ENCODE measurements around the gene CISD3.
A peak's percentile ranks its signal among the peaks of the same experiment; 100 is the strongest.

Gene CISD3

DNA sequence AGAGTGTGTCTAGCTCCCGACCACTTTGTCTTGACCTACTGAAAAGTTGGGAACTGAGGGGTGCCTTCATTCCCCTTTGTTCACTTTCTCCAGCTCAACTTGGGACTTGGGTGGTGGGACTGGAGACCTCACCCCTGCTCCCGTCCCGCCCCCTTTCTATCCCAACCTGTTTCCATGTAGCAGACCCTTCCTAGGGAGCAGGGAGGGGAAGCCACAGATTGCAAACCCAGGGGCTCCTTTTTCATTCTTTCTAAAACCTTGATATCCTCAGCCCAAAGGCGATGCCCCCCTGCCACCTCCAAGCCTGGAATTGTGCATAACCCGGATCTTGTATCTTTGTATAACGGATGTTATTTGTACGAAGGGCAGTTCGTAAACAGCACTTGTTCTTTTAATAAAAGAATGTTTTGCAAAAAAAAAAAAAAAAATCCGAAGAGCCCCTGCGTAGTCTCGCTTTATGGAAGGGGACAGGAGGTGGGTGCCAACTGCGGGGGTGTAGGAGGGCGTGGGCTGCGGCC is 714 bp upstream of the CISD3 start:
- Histone ChIP-seq H3K4me1 (ENCODE audit: control insufficient read depth, insufficient read depth, low read length, poor library complexity, severe bottlenecking) (peaks cover 16% of the 10 kb centered on the region), H3K36me3 (ENCODE audit: control insufficient read depth, insufficient read depth, low read length) (peaks cover 26% of the 10 kb centered on the region), H3K4me3 (ENCODE audit: extremely low read depth, insufficient read depth, low read length, poor library complexity, severe bottlenecking) (peak overlapping the region; percentile 54), H3K27ac (ENCODE audit: low read depth, low read length, severe bottlenecking) (peak overlapping the region; percentile 49), H3K9me3 (ENCODE audit: control insufficient read depth, low read length) (no peaks in the 10 kb centered on the region)
- WGBS, 2 experiments (ENCODE audit: insufficient coverage in 2 of 2), result 39 to 61% methylated on average over 8 to 9 of the region's 14 CpGs

DNA sequence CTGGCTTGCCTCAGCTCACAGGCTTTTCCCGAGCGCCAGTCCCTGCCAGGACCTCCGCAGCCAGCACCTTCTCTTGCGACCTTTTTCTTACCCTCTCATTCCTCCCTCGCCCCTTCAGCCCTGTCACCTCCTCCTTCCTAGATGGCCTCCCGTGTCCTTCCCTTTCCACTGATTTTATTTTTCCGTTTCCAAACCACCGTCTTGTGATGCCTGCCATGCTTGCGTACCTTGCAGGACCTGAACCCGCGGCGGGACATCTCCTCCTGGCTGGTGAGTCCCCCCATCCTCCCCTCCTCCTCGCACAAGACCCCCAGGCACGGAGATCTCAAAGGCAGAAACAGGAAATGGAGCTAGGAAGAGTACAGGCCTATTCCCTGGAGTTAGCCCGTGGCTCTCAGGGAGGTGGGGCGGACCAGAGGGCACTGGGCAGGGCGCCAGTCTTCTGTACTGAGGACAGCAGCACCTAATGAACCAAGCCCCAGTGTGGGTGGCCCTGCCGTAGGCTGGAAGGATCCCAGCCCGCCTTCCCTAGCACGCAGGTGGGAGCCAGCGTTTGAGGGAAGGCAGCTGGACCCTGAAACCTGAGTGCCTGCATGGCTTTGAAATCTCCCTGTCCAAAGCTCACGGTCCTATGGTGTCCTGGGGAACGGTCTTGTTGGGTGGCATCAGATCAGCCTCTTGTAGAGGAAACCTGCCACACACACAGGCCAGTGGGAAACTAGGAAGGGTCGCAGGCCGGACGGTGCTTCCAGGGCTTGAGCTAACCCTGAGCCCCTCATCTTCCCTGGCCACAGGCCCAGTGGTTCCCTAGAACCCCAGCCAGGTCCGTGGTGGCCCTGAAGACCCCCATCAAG is 612 bp downstream of the CISD3 start:
- H3K27ac ChIP-seq (ENCODE audit: low read depth, low read length, severe bottlenecking), result peak overlapping the region; percentile 86
- H3K36me3 ChIP-seq (ENCODE audit: control insufficient read depth, insufficient read depth, low read length), result peaks cover 39% of the 10 kb centered on the region
- WGBS, 2 experiments (ENCODE audit: insufficient coverage in 2 of 2), result 29 to 31% methylated on average over 24 to 25 of the region's 27 CpGs

DNA sequence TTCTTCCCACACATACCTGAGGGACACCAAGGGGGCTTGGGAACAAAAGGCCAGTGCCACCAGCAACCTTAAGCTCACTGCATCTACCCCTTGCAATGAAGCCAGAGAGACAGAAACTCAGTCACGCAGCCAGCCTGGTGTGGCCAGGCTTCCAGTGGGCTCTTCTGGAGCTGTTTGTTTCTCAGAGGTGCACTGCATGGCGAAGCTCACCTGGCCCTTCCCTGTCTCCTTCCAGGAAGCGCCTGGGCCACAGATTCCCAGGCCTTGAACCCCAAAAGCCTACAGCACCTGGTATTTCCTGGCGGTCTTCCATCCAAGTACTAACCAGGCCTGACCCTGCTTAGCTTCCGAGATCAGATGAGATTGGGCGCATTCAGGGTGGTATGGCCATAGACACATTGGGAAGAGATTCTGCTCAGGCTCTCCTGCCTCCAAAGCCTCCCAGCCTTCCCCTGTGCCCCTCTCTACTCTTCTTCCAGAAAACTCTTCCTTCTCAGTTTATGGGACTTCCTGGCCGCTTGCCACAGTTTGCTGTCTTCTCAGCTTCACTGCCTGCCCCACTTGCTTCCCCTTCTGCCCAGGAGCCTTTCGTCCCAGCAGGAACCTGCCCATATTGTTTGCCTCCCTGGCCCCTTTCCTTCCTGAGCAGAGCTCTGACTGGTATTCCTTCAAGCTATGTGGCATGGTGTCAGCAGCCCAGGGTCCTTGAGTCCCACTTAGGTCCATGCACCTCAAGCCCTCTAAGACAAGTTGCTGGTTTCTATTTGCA is 1.6 kb downstream of the CISD3 start:
- Histone ChIP-seq H3K36me3 (ENCODE audit: control insufficient read depth, insufficient read depth, low read length) (peaks cover 48% of the 10 kb centered on the region), H3K27ac (ENCODE audit: low read depth, low read length, severe bottlenecking) (peak overlapping the region; percentile 16), H3K9me3 (ENCODE audit: control insufficient read depth, low read length) (no peaks in the 10 kb centered on the region), H3K4me3 (ENCODE audit: extremely low read depth, insufficient read depth, low read length, poor library complexity, severe bottlenecking) (no peak overlapping the region), H3K4me1 (ENCODE audit: control insufficient read depth, insufficient read depth, low read length, poor library complexity, severe bottlenecking) (peaks cover 16% of the 10 kb centered on the region)
- WGBS, 2 experiments (ENCODE audit: insufficient coverage in 2 of 2), result 90 to 92% methylated on average over 8 of the region's 8 CpGs

More for the DNA sequence above, 612 bp downstream of the CISD3 start:
- H3K4me3 ChIP-seq (ENCODE audit: extremely low read depth, insufficient read depth, low read length, poor library complexity, severe bottlenecking), result peak overlapping the region; percentile 54
- H3K4me1 ChIP-seq (ENCODE audit: control insufficient read depth, insufficient read depth, low read length, poor library complexity, severe bottlenecking), result peaks cover 16% of the 10 kb centered on the region
- no peaks in the 10 kb centered on the region for H3K9me3 ChIP-seq (ENCODE audit: control insufficient read depth, low read length)

DNA sequence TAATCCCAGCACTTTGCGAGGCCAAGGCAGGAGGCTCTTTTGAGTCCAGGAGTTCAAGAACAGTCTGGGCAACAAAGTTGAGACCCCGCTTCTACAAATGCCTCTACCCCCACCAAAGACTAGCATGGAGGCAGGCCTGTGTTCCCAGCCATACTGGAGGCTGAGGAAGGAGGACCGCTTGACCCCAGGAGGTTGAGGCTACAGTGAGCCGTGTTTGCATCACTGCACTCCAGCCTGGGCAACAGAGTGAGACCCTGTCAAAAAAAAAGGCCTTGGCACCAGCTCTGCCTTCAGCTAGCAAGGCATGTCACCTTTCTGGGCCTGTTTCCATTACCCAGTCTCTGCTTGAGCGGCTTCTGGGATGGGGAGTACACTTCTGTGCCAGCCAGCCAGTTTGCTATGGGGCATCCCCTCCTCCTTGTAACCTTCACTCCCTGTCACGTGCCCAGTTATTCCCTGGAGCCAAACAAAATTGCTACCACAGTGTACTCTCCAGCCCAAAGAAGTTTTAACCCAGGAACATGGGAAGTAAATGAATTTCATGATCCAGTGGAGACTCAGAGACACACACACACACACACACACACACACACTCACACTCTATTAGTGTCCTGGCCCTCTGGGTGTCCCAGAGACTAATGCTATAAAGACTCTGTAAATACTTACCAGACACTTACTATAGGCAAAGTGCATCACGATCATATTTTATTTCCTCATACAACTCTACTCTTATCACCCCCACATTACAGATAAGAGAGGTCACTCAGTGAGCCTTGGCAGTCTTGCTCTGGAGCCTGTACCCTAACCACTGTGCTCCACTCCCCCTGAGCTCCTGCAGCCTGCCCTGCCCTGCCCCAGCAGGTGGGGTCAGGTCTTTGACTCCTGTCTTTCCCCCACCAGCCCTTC is 2.5 kb downstream of the CISD3 start:
- Histone ChIP-seq H3K27ac (ENCODE audit: low read depth, low read length, severe bottlenecking) (no peak overlapping the region), H3K9me3 (ENCODE audit: control insufficient read depth, low read length) (no peaks in the 10 kb centered on the region), H3K4me1 (ENCODE audit: control insufficient read depth, insufficient read depth, low read length, poor library complexity, severe bottlenecking) (peaks cover 16% of the 10 kb centered on the region), H3K36me3 (ENCODE audit: control insufficient read depth, insufficient read depth, low read length) (peaks cover 57% of the 10 kb centered on the region), H3K4me3 (ENCODE audit: extremely low read depth, insufficient read depth, low read length, poor library complexity, severe bottlenecking) (no peak overlapping the region)
- 96 to 97% methylated on average over 4 to 5 of the region's 7 CpGs for WGBS, 2 experiments (ENCODE audit: insufficient coverage in 2 of 2)

DNA sequence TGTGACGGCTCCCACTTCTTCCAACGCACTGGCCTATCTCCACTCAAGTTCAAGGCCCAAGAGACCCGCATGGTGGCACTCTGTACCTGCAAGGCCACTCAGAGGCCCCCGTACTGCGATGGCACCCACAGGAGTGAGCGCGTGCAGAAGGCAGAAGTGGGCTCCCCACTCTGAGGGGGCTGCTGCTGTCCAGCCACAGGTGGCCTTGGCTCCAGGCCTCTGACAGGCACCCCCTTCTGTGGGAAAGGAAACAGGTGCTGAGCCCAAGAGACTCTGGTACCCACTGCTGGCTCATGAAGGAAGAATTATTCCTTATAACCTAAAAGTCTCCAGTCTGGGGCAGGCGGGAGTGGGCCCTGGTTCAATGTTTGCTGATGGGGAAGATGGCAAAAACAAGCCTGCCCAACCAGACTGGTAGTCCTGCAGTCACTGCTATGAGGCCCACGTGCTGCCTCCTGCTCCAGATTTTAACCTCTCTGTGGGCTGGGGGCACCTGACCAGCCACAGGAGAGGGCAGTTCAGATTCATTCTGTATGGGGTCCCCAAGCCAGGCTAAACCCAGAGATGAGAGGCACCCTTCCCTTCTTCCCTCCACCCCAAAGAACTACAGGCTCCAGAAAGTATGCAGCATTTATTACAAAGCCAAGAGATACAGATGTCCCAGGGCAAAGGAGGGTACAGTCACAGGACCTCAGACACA is 3.3 kb downstream of the CISD3 start:
- Histone ChIP-seq H3K27ac (ENCODE audit: low read depth, low read length, severe bottlenecking) (no peak overlapping the region), H3K4me3 (ENCODE audit: extremely low read depth, insufficient read depth, low read length, poor library complexity, severe bottlenecking) (no peak overlapping the region), H3K36me3 (ENCODE audit: control insufficient read depth, insufficient read depth, low read length) (peaks cover 63% of the 10 kb centered on the region), H3K9me3 (ENCODE audit: control insufficient read depth, low read length) (no peaks in the 10 kb centered on the region), H3K4me1 (ENCODE audit: control insufficient read depth, insufficient read depth, low read length, poor library complexity, severe bottlenecking) (peaks cover 16% of the 10 kb centered on the region)
- 91 to 95% methylated on average over 6 to 9 of the region's 9 CpGs for WGBS, 2 experiments (ENCODE audit: insufficient coverage in 2 of 2)

DNA sequence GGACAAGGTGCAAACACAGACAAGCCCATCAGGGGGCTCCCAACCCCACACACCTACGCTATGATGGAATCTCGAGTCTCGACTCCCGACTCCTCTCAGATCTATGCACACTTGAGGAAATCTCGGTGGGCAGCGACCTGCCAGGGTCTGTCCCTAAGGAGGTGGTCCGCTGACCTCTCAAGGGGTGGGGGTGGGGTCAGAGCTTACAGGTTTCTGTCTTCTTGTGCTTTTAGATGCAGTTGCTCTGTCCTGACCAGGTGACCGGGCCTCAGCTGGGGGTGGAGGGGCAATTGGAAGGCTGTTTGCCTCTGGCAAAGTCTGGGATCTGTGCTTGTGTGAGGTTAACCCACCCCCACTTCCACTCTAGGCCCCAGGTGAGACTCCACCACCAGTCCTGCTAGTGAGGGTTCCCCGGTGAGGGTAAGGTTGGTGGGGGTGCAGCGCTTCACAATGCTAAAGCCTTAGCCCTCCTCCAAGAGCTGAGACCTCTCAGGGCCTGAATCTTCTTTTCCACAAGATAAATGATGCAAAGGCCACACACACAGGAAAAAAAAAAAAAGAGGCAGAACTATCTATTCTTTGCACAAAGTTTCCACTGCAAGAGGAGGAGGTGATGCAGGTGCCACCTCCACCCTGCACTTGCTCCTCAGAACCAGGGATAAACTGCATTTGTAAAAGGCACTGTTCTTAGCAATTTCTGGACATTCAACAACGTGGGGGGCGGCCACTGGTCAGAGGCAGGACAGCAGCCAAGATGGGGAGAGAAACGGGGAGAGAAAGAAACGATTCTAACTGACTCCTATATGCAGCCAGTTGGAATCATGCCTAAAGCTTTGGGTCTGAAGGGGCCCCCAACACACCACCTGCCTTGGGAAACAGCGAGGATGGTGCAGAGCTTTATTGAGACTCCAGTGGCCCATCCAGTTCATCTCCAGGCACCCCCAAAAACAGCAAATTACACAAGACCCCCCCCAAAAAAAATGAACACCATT is 4.1 kb downstream of the CISD3 start:
- H3K4me3 ChIP-seq (ENCODE audit: extremely low read depth, insufficient read depth, low read length, poor library complexity, severe bottlenecking), result no peak overlapping the region
- H3K4me1 ChIP-seq (ENCODE audit: control insufficient read depth, insufficient read depth, low read length, poor library complexity, severe bottlenecking), result peaks cover 14% of the 10 kb centered on the region
- 82 to 94% methylated on average over 10 of the region's 15 CpGs for WGBS, 2 experiments (ENCODE audit: insufficient coverage in 2 of 2)
- peaks cover 72% of the 10 kb centered on the region for H3K36me3 ChIP-seq (ENCODE audit: control insufficient read depth, insufficient read depth, low read length)
- H3K9me3 ChIP-seq (ENCODE audit: control insufficient read depth, low read length), result no peaks in the 10 kb centered on the region
- no peak overlapping the region for H3K27ac ChIP-seq (ENCODE audit: low read depth, low read length, severe bottlenecking)

DNA sequence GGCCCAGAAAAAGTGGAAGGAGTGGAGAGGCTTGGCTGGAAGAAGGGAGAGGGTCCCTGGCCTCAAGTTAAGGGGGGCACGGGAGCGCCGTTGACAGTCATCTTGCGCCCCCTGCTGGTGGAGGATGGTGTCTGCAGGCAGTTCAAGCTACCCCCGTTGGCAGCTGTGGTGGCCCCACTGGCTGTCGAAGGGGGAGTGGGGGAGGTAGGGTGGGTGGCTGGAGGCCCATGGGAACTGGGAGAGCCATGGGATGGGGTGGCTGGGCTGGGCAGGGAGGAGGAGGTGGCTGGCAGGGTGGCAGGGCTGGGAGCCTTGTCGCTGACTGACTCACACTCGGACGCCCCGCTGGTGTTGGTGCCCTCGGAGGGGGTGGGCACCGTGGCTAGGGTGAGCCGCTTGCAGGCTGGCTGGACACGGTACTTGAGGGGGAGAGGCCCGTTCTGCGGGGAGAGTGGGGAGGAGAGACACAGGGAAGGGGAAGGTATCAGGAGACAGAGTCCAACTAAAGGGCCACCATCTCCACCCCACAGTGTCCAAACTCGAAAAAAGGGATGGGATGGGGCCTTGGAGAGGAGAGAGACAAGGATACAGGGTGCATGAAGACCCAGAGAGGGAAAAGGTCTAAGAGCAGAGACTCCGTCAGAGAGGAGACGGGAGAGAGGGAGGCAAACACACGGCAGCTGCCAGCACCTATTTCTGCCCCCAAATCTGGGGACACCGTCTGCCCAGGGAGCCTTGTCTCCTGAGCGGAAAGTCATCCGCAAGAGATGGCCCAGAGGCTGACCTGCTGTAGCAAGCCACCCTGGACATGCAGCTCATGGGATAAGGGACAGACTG is 5.2 kb downstream of the CISD3 start:
- H3K27ac ChIP-seq (ENCODE audit: low read depth, low read length, severe bottlenecking), result peak overlapping the region; percentile 29
- 66 to 88% methylated on average over 15 of the region's 23 CpGs for WGBS, 2 experiments (ENCODE audit: insufficient coverage in 2 of 2)
- peaks cover 80% of the 10 kb centered on the region for H3K36me3 ChIP-seq (ENCODE audit: control insufficient read depth, insufficient read depth, low read length)
- peaks cover 12% of the 10 kb centered on the region for H3K4me1 ChIP-seq (ENCODE audit: control insufficient read depth, insufficient read depth, low read length, poor library complexity, severe bottlenecking)
- no peak overlapping the region for H3K4me3 ChIP-seq (ENCODE audit: extremely low read depth, insufficient read depth, low read length, poor library complexity, severe bottlenecking)
- no peaks in the 10 kb centered on the region for H3K9me3 ChIP-seq (ENCODE audit: control insufficient read depth, low read length)

DNA sequence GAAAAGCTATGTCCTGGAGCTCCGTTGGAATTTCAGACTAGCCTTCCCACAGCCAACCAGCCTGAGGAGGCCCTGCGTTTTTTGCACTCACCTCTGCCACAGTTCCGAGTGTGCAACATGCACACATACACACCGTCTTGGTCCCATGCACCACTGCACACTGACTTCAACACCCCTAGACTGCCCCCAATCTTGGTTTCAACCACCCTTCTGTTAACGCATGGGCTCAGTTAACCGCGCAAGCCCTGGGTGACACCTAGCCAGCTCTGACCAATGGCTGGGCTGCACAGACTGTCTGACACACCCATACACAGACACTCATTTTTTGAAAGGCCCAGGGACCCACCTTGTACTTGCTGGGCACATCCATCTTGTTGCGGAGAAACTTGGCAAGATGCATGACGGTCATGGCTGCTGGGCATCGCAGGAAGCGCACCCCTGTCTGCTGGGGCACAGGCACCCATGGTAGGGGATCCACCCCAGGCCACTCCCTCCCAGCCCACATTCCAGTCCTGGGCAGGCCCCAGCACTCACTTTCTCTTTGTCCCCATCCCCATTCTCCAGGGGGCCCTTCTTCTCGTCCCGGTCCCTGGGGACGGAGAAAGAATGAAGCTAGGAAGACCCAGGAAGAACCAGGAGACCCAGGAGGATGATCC is 8.0 kb downstream of the CISD3 start:
- no peak overlapping the region for H3K4me3 ChIP-seq (ENCODE audit: extremely low read depth, insufficient read depth, low read length, poor library complexity, severe bottlenecking)
- H3K4me1 ChIP-seq (ENCODE audit: control insufficient read depth, insufficient read depth, low read length, poor library complexity, severe bottlenecking), result peaks cover 4% of the 10 kb centered on the region
- H3K27ac ChIP-seq (ENCODE audit: low read depth, low read length, severe bottlenecking), result no peak overlapping the region
- peaks cover 83% of the 10 kb centered on the region for H3K36me3 ChIP-seq (ENCODE audit: control insufficient read depth, insufficient read depth, low read length)
- H3K9me3 ChIP-seq (ENCODE audit: control insufficient read depth, low read length), result no peaks in the 10 kb centered on the region
- WGBS, 2 experiments (ENCODE audit: insufficient coverage in 2 of 2), result 92 to 95% methylated on average over 11 to 14 of the region's 14 CpGs

Measured in mesodermal cell (in vitro differentiated cells).